GM19240 (cell line): ENCODE measurements around the gene TFDP1.

ENCODE experiments used
- DNase-seq: peaks from one replicate; pipeline ENCODE4 v3.0.0; 2011; ENCODE audit warnings: low spot score; ENCODE audit not compliant: insufficient read length

The TFDP1 gene

GRCh38 chr13:113584205-113584869 lies at the start of gene TFDP1:
TSS of gene TFDP1 (plus strand) at chr13:113584753. CDS start at chr13:113585838, 1,085 bp downstream.
- peak; percentile 90 for DNase-seq

GRCh38 chr13:113535381-113535781 lies 49.2 kb upstream of the TFDP1 start:
- no peak for DNase-seq

GRCh38 chr13:113536461-113537110 lies 48.0 kb upstream of the TFDP1 start:
- no peak for DNase-seq

GRCh38 chr13:113537205-113537604 lies 47.3 kb upstream of the TFDP1 start:
- DNase-seq = no peak

- DNase-seq = no peak
Observed at GRCh38 chr13:113537909-113538688, 46.5 kb upstream of the TFDP1 start.

GRCh38 chr13:113538689-113539058 lies 45.9 kb upstream of the TFDP1 start:
- no peak for DNase-seq

- no peak for DNase-seq
Observed at GRCh38 chr13:113539176-113539575, 45.4 kb upstream of the TFDP1 start.

- no peak for DNase-seq
Observed at GRCh38 chr13:113539822-113540221, 44.7 kb upstream of the TFDP1 start.

GRCh38 chr13:113540523-113540922 lies 44.0 kb upstream of the TFDP1 start:
- no peak for DNase-seq

- DNase-seq = no peak
Observed at GRCh38 chr13:113542751-113543424, 41.7 kb upstream of the TFDP1 start.

- no peak for DNase-seq
Observed at GRCh38 chr13:113544071-113544891, 40.3 kb upstream of the TFDP1 start.

- no peak for DNase-seq
Observed at GRCh38 chr13:113544896-113545295, 39.7 kb upstream of the TFDP1 start.

- no peak for DNase-seq
Observed at GRCh38 chr13:113545455-113545930, 39.1 kb upstream of the TFDP1 start.

- DNase-seq = no peak
Observed at GRCh38 chr13:113545931-113546516, 38.5 kb upstream of the TFDP1 start.

- DNase-seq = no peak
Observed at GRCh38 chr13:113546571-113547237, 37.8 kb upstream of the TFDP1 start.

GRCh38 chr13:113547238-113547971 lies 37.1 kb upstream of the TFDP1 start:
- DNase-seq = no peak

GRCh38 chr13:113548171-113548641 lies 36.3 kb upstream of the TFDP1 start:
- DNase-seq = no peak

- DNase-seq = no peak
Observed at GRCh38 chr13:113548778-113549621, 35.6 kb upstream of the TFDP1 start.
